IMR-90 (cell line): ENCODE data around the gene ANOS1. TPM values are rescaled to one million over a fixed set of nuclear protein-coding genes. Genes with fewer than 3 reads are reported as not detected.

Experiments used
- ATAC-seq: fragments of 200-7000 bp; cut with Tn5 transposase; 2 replicates; pipeline ENCODE4 v1.9.1; 2020; ENCODE audit warnings: low read depth, mild to moderate bottlenecking, moderate library complexity
- BruUV-seq: library from RNA; stranded (reverse); fragments of 400-500 nt; replicated peaks from 2 replicates; lab custom pipeline; 2021; lab: Mats Ljungman, UMichigan
- CTCF ChIA-PET: fragments of 300-600 bp; formaldehyde crosslinking; extraction: SDS; loops from one replicate; lab custom pipeline; 2021; ENCODE audit warnings: antibody characterized with exemption; lab: Yijun Ruan, JAX
- POLR2A ChIA-PET: fragments of 300-600 bp; sonication (Branson Sonifier 250); formaldehyde crosslinking; loops from one replicate; lab custom pipeline; 2022; ENCODE audit warnings: antibody characterized with exemption; ENCODE audit not compliant: unreplicated experiment; lab: Charles Lee
- DNase-seq: peaks from one replicate; pipeline ENCODE4 v3.0.0; 2013
- H2AFZ ChIP-seq: replicated peaks from 2 replicates; pipeline ENCODE3; 2013; ENCODE audit warnings: low read length, mild to moderate bottlenecking; ENCODE audit not compliant: poor library complexity
- H2AK5ac ChIP-seq: 2 replicates; pipeline ENCODE4 v1.6.1; 2013; ENCODE audit warnings: low read depth, low read length, inconsistent platforms
- H2AK9ac ChIP-seq: replicated peaks from 2 replicates; pipeline ENCODE3; 2013; ENCODE audit warnings: mild to moderate bottlenecking, low read depth, low read length, moderate library complexity; ENCODE audit not compliant: poor library complexity
- H2BK120ac ChIP-seq: 2 replicates; pipeline ENCODE4 v1.6.1; 2013; ENCODE audit warnings: low read depth, low read length, inconsistent platforms
- H2BK15ac ChIP-seq: 3 replicates; pipeline ENCODE4 v1.6.1; 2013; ENCODE audit warnings: low read depth, low read length, inconsistent platforms
- H2BK20ac ChIP-seq: 2 replicates; pipeline ENCODE4 v1.6.1; 2013; ENCODE audit warnings: low read depth, mild to moderate bottlenecking, inconsistent platforms, low read length, moderate library complexity
- H2BK5ac ChIP-seq: 2 replicates; pipeline ENCODE4 v1.6.1; 2013; ENCODE audit warnings: mild to moderate bottlenecking, low read depth, low read length, inconsistent platforms; ENCODE audit not compliant: poor library complexity, severe bottlenecking
- H3K14ac ChIP-seq: replicated peaks from 2 replicates; pipeline ENCODE4 v1.6.1; 2013; ENCODE audit warnings: low read depth, low read length, inconsistent platforms
- H3K18ac ChIP-seq: 2 replicates; pipeline ENCODE4 v1.6.1; 2013; ENCODE audit warnings: low read depth, low read length, control low read depth
- H3K23ac ChIP-seq: 2 replicates; pipeline ENCODE4 v1.6.1; 2013; ENCODE audit warnings: low read depth, low read length, inconsistent platforms
- H3K27ac ChIP-seq: 2 replicates; pipeline ENCODE4 v1.5.1; 2013; ENCODE audit warnings: mild to moderate bottlenecking, control low read depth, low read length; ENCODE audit not compliant: insufficient read depth
- H3K27me3 ChIP-seq: 2 replicates; pipeline ENCODE4 v1.6.1; 2013; ENCODE audit warnings: low read length; ENCODE audit not compliant: control insufficient read depth, insufficient read depth
- H3K36me3 ChIP-seq: 2 replicates; pipeline ENCODE4 v1.6.1; 2013; ENCODE audit warnings: low read length, mixed read lengths; ENCODE audit not compliant: control insufficient read depth, insufficient read depth
- H3K4ac ChIP-seq: 2 replicates; pipeline ENCODE4 v1.6.1; 2013; ENCODE audit warnings: low read depth, low read length, inconsistent platforms
- H3K4me1 ChIP-seq: 2 replicates; pipeline ENCODE4 v1.6.1; 2013; ENCODE audit warnings: low read length, mixed read lengths; ENCODE audit not compliant: control insufficient read depth, insufficient read depth
- H3K4me2 ChIP-seq: 2 replicates; pipeline ENCODE4 v1.6.1; 2013; ENCODE audit warnings: low read depth, mild to moderate bottlenecking, control low read depth, low read length, moderate library complexity
- H3K4me3 ChIP-seq: 2 replicates; pipeline ENCODE4 v1.5.1; 2013; ENCODE audit warnings: low read depth, mild to moderate bottlenecking, control low read depth, low read length, moderate library complexity; ENCODE audit not compliant: insufficient read depth
- H3K56ac ChIP-seq: 2 replicates; pipeline ENCODE4 v1.6.1; 2013; ENCODE audit warnings: low read length, inconsistent platforms; ENCODE audit not compliant: insufficient read depth; ENCODE audit errors: extremely low read depth
- H3K79me1 ChIP-seq, 2 experiments: 2 replicates each; pipeline ENCODE4 v1.6.1; 2013; ENCODE audit warnings: low read length in 2 of 2, inconsistent platforms in 1 of 2, low read depth in 1 of 2
- H3K9ac ChIP-seq: 2 replicates; pipeline ENCODE4 v1.6.1; 2013; ENCODE audit warnings: low read depth, low read length, control low read depth
- H3K9me1 ChIP-seq: 2 replicates; pipeline ENCODE4 v1.6.1; 2013; ENCODE audit warnings: low read length, inconsistent platforms; ENCODE audit not compliant: insufficient read depth
- H3K9me3 ChIP-seq: 2 replicates; pipeline ENCODE4 v1.6.1; 2013; ENCODE audit warnings: low read length; ENCODE audit not compliant: control insufficient read depth, insufficient read depth
- H4K20me1 ChIP-seq: 2 replicates; pipeline ENCODE4 v1.6.1; 2013; ENCODE audit warnings: low read length, inconsistent platforms; ENCODE audit not compliant: insufficient read depth
- H4K5ac ChIP-seq: 2 replicates; pipeline ENCODE4 v1.6.1; 2013; ENCODE audit warnings: mild to moderate bottlenecking, low read depth, low read length, control low read depth
- H4K8ac ChIP-seq, 2 experiments: 2 replicates each; pipeline ENCODE4 v1.6.1; 2013; ENCODE audit warnings: low read depth in 2 of 2, low read length in 2 of 2, control low read depth in 1 of 2, inconsistent platforms in 1 of 2
- H4K91ac ChIP-seq: 2 replicates; pipeline ENCODE4 v1.6.1; 2013; ENCODE audit warnings: low read depth, low read length, inconsistent platforms; ENCODE audit not compliant: insufficient read depth
- BHLHE40 ChIP-seq: fragments of 150-350 bp; IDR thresholded peaks from 2 replicates; pipeline ENCODE4 v1.6.1; 2016; ENCODE audit warnings: mild to moderate bottlenecking, low read depth, low read length
- CEBPB ChIP-seq: IDR thresholded peaks from 2 replicates; pipeline ENCODE4 v1.6.1; 2012; ENCODE audit warnings: low read depth, low read length, improper control_type of control experiment
- CHD1 ChIP-seq: IDR thresholded peaks from 2 replicates; pipeline ENCODE4 v1.6.1; 2012; ENCODE audit warnings: low read depth, low read length, improper control_type of control experiment
- CTCF ChIP-seq: conservative IDR thresholded peaks from 2 replicates; pipeline ENCODE4 v1.5.1; 2012; ENCODE audit warnings: mild to moderate bottlenecking, low read depth, low read length, improper control_type of control experiment
- ELK1 ChIP-seq: fragments of 150-350 bp; IDR thresholded peaks from 2 replicates; pipeline ENCODE4 v1.6.1; 2016; ENCODE audit warnings: low read depth, mild to moderate bottlenecking, low read length, moderate library complexity, borderline replicate concordance
- FOS ChIP-seq: fragments of 150-350 bp; IDR thresholded peaks from 2 replicates; pipeline ENCODE4 v1.6.1; 2016; ENCODE audit warnings: low read depth, low read length
- MAFK ChIP-seq: IDR thresholded peaks from 2 replicates; pipeline ENCODE4 v1.6.1; 2012; ENCODE audit warnings: low read depth, low read length, improper control_type of control experiment
- MAZ ChIP-seq: IDR thresholded peaks from 2 replicates; pipeline ENCODE4 v1.6.1; 2012; ENCODE audit warnings: low read depth, mild to moderate bottlenecking, low read length, improper control_type of control experiment, moderate library complexity, borderline replicate concordance
- MXI1 ChIP-seq: IDR thresholded peaks from 2 replicates; pipeline ENCODE4 v1.6.1; 2012; ENCODE audit warnings: low read depth, mild to moderate bottlenecking, low read length, moderate library complexity, borderline replicate concordance
- NFE2L2 ChIP-seq: fragments of 150-350 bp; IDR thresholded peaks from 2 replicates; pipeline ENCODE4 v1.6.1; 2016; ENCODE audit warnings: low read depth, mild to moderate bottlenecking, low read length
- WGBS, 2 experiments: methylation state at CpG; one replicate each; pipeline versions ENCODE4 v1.1.5 to v1.1.7; 2013; ENCODE audit warnings: missing lambda C conversion rate in 2 of 2; ENCODE audit not compliant: insufficient read length in 1 of 2; ENCODE audit errors: extremely low coverage in 2 of 2; 5-methylcytosine and 5-hydroxymethylcytosine counted together
- dilution Hi-C: fragments of 300-500 bp; cut with HindIII; formaldehyde crosslinking; loops from one replicate; pipeline ENCODE4 v1.14.3; 2018; ENCODE audit warnings: low sequenced_read_pairs; ENCODE audit not compliant: unreplicated experiment
- in situ Hi-C: fragments of 300-500 bp; cut with MboI; formaldehyde crosslinking; loops from 3 replicates; pipeline ENCODE4 v1.14.3; 2019; ENCODE audit warnings: low sequenced_read_pairs, inconsistent platforms, mixed read lengths
- intact Hi-C: fragments of 100-400 bp; cut with micrococcal nuclease; formaldehyde crosslinking; loops from 2 replicates; pipeline ENCODE4 v1.10.0; 2022
- polyA plus RNA-seq, 3 experiments: library from polyadenylated mRNA; depleted of rRNA; stranded (reverse); fragments of >200 nt; gene quantifications; 2 replicates each; pipeline ENCODE4 v1.2.3, GENCODE V29; 2012; ENCODE audit warnings: low replicate concordance in 1 of 3
- total RNA-seq: library from RNA; depleted of rRNA; stranded (reverse); fragments of >200 nt; gene quantifications from 2 replicates; pipeline ENCODE4 v1.2.3, GENCODE V29; 2012

Gene ANOS1
- total and polyA plus RNA-seq, 2 of the 4 experiments (the other 2 are of a cell fraction): under 0.01 to 0.17 TPM

- H2AK5ac ChIP-seq: no peak overlapping the region
- H2AFZ ChIP-seq: no peak overlapping the region
- no peak overlapping the region for H4K91ac ChIP-seq
- no peak overlapping the region for H3K14ac ChIP-seq
- H3K27ac ChIP-seq: no peak overlapping the region
- H3K27me3 ChIP-seq: no peaks in the 10 kb centered on the region
- ChIA-PET CTCF (no interaction called here), POLR2A (no interaction called here)
- no peak overlapping the region for H3K23ac ChIP-seq
- H2BK5ac ChIP-seq: no peak overlapping the region
- H2BK20ac ChIP-seq: no peak overlapping the region
- dilution Hi-C loops: no loop called here
- in situ Hi-C loops: no loop called here
- TF ChIP-seq ELK1: no peak
- no peak for TF ChIP-seq CTCF
- TF ChIP-seq MAFK: no peak
- TF ChIP-seq NFE2L2: no peak
- no peak for TF ChIP-seq BHLHE40
- TF ChIP-seq MAZ: no peak
- no peak for TF ChIP-seq CHD1
- TF ChIP-seq MXI1: no peak
- no peak for TF ChIP-seq CEBPB
- no peak for TF ChIP-seq FOS
- intact Hi-C loops: no loop called here
- no peak overlapping the region for H3K4ac ChIP-seq
- BruUV-seq: no TSS peak
- H2BK15ac ChIP-seq: no peak overlapping the region
- no peak overlapping the region for H3K4me2 ChIP-seq
- no peak for DNase-seq
- no peak for ATAC-seq
- no peak overlapping the region for H3K4me3 ChIP-seq
- no peaks in the 10 kb centered on the region for H3K4me1 ChIP-seq
- no peak overlapping the region for H3K18ac ChIP-seq
- no peak overlapping the region for H2AK9ac ChIP-seq
- H3K9ac ChIP-seq: no peak overlapping the region
- no peaks in the 10 kb centered on the region for H3K9me3 ChIP-seq
- no peak overlapping the region for H3K56ac ChIP-seq
- no peak overlapping the region for H4K8ac ChIP-seq
- H4K20me1 ChIP-seq: no peaks in the 10 kb centered on the region
- H3K9me1 ChIP-seq: no peaks in the 10 kb centered on the region
- no peak overlapping the region for H2BK120ac ChIP-seq
- WGBS, 2 experiments: no CpG with 5 or more reads among the region's 11 CpGs
- H4K5ac ChIP-seq: no peak overlapping the region
- no peaks in the 10 kb centered on the region for H3K36me3 ChIP-seq
- no peaks in the 10 kb centered on the region for H3K79me1 ChIP-seq
Observed at GRCh38 chrX:8639949-8640475, 91.9 kb downstream of the ANOS1 start.
